DMS153 treated with DMSO at 0.1 percent for 48 hours (cell line): Measurements from ENCODE around the gene MPO.

Experiments
- DNase-seq: peaks from one replicate; lab custom pipeline; 2025; ENCODE audit not compliant: unreplicated experiment; lab: John Stamatoyannopoulos, UW

MPO gene

DNA sequence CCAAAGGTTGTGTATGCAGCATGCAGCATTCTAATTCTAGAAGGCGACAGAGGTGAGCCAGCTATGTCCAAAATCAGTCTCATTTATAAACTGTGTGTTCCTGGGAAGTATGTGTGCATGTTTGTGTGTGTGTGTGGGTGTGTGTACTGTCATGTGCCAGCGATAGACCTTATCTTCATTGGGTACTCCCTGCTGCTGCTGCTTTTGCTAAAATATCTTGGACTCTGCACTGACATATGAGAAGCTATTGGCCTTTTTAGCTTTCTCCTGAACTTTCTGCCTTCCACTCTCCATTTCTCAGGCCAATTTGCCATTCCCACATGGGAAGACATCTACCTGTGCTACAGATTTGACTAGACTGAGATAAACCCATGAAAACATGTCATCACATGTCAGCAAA is 44.3 kb downstream of the MPO start:
- DNase-seq = no peak

DNA sequence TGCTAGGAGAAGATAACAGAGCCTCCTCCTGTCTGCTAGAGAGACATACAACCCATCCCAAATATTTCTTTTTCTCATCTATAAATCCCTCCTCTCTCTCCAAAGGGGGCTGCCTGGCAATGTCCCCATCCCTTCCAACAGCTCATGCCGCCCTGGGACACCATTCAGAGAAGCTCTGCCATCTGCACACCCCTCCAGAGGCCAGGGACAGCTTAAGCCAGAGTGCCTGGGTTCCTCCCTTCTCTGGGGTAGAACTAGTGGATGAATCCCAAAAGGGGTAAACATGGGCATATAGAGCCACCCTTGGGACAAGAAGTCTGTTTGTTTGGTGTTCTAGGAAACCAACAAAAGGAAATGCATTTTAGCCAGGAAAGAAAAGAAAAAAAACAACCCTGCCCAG is 44.9 kb downstream of the MPO start:
- DNase-seq = no peak

DNA sequence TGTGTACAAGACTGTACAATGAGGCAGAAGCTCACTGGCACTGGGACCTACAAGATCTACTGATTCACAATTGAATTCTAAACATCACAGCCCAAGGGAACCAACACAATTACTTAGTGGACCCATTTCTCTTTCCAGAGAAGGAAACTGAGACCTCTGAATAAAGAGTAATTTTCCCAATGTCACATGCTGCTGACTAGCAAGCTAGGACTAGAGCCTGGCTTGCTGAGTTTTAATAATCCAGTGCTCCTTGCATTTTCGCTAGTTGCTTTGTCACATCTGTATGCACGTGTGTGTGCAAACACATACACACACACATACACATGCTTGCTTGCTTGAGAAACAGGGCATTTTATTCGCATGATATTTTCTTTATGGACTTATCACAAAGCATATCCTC is 46.2 kb downstream of the MPO start:
- no peak for DNase-seq

DNA sequence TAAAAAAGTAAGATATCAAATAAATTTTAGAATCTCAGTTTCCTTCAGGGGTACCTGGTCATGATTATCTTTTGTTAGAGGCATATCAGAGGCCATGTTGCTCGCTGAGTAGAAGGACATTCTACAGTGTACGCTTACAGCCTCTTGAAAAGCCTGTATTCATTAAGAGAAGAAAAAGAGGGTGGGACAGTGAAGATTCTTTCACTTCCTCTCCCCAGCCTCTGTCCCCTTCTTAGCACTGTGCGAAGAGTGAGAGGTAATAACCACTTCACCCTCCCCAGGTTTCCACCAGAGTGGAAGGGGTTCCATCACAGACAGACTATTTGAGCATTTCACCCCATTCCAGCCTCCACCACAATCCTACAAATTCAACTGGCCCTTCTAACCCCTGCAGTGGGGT is 47.2 kb downstream of the MPO start:
- no peak for DNase-seq

DNA sequence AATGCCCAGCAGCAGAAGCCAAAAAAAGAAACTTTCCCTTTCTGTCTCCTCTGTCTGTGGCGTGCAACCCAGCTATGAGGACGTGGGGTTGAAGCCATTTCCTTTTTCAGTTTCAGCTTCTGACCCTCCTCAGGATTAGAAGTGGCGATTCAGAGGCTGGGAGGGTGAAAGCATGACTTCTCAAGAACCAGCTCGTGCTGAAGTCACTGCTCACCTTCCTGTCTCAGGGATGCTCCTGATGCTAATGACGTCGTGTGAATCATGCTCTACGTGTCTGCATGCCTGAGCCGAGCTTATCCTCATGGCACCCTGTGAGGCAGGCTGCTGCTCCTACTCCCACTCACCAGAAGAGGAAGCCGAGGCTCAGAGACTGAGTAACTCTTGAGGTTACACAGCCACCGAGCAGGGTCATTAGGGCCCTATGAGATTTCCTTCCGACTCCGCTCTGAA is 48.0 kb downstream of the MPO start:
- DNase-seq = no peak

DNA sequence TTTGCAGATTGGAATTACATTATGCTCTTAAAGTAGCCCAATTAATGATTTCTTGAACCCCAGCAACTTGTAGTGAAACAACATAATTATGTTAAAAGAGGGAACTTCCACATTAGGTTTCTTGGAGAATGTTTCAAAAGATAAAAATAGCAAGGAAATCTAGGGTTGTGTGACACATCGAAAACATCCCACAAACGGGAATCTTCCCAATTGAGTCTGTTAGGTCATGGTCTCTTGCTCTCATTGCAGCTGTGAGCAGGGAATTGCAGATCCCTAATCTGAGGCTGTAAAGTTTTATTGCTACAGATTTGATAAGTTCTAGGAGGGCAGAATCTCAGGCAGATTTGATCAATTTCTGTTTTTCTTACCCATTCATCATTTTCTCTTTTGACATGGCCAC is 49.1 kb downstream of the MPO start:
- DNase-seq = no peak

DNA sequence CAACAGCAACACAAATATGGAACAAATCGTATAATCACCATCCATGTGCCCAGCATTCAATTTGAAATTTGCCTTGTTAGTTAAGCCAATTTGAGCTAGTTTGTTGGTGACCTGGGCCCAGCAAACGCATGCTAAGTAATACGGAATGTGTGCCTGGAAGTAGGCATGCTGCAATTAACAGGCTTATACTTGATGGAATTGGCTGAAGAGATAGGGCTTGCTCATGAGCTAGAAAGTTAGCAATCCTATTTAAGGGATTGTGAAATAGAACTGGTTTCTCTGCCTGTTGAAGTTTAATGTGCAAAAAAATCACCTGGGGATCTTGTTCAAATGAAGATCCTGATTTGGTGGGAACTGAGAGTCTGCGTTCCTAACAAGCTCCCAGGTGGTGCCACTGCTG is 50.9 kb downstream of the MPO start:
- DNase-seq = no peak

DNA sequence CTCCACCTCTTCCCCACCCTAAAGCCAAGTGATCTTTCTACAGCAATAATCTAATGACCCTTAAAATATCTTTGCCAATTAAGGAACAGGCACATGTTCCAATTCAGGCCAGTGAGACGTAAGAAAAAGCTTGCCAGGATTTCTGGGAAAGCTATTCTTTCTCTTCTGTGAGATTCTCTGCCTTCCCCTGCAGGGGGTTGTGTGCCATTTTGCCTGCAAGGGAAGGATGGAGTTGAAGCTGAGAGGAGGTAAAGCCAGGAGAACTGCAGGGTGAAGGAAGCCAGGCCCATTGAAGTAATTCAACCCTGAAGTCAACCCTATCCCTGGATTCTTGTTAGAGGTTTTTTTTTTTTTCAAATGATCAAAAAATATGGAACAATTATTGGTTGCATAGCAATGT is 51.4 kb downstream of the MPO start:
- no peak for DNase-seq

DNA sequence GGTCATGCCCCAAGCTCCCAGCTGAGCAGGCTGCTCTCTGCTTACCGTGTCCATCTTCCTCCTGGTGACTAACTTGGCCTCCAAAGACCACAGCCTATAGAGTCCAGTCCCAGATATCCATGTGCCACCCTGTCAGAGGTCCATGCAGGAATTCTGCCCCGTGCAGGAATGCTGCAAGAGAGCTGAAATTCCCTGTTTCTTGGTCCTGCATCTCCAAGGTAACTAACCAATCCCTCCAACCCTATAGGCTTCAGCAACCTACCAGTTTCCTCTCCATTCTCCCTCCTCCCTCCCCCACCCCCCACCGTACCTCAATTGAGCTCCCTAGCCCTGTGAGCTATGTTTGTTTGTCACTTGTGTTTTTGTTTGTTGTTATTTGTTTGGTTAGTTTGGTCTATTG is 52.1 kb downstream of the MPO start:
- DNase-seq = no peak

DNA sequence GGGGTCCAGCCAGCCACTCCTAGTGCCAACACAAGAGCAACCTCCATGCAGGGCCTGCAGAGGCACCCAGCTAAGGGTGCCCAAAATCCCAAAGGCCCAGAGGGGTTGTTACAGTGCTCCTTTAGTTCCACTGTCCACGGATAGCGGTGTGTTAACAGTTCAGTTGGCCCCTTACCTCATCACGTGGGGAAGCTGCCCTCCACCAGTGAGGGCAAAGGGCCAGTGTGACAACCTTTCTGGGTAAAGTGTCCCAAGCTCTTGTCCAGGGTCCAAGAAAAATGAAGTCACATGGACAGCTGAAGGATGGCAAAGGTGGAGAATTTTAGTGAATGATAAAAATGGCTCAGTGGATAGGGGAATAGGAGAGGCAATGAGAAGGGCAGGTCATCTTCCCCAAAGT is 53.0 kb downstream of the MPO start:
- no peak for DNase-seq

DNA sequence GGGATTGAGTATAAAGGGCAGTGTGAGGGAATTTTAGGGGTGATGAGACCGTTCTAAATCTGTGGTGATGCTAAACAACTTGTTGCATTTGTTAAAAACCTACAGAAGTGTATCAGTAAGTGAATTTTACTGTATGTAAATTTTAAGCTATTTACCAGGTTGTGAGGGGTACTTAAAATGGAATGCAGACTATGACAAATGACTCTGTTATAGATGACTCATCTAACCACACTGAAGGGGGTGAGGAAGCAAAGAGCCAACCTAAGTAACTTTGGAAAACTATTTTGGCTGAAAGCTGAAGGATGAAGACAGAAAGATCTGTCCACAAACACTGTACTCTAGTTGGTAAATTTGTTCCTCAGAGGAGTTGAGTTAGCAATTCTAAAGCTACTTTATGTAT is 56.4 kb downstream of the MPO start:
- no peak for DNase-seq
